Natural killer cell treated with Interleukin-12 subunit alpha and Interleukin-12 subunit beta and Interleukin-15 and Interleukin-18, amount 100 ng/mL, for 72 hours (primary cell): Measurements from ENCODE around the gene CCNB3. TPM values are rescaled to one million over a fixed set of nuclear protein-coding genes. Genes with fewer than 3 reads are reported as not detected.

ENCODE experiments used
- total RNA-seq, 2 donors: library from RNA; stranded (reverse); gene quantifications; one replicate each; pipeline ENCODE4 v1.2.3, GENCODE V29; 2022

CCNB3 gene
- total RNA-seq, 2 donors from 2014 or later, result 0.22 to 0.74 TPM

Other genes starting within 250 kb of the CCNB3 start
- gene AKAP4, start 3.8 kb upstream of the CCNB3 start, total RNA-seq, result not detected